AG10803 (cell line): ENCODE data around the gene ULK2.

Experiments used
- DNase-seq: peaks from one replicate; pipeline ENCODE4 v3.0.0; 2010; ENCODE audit warnings: low read depth
- H3K4me3 ChIP-seq: 2 replicates; pipeline ENCODE4 v1.5.1; 2011; ENCODE audit warnings: mild to moderate bottlenecking, low read length, control low read depth
- TF ChIP-seq, protein P1 (sequence below): conservative IDR thresholded peaks from 2 replicates; pipeline ENCODE4 v1.5.1; 2011; ENCODE audit warnings: mild to moderate bottlenecking, low read length, control low read depth, inconsistent platforms

Gene ULK2

DNA sequence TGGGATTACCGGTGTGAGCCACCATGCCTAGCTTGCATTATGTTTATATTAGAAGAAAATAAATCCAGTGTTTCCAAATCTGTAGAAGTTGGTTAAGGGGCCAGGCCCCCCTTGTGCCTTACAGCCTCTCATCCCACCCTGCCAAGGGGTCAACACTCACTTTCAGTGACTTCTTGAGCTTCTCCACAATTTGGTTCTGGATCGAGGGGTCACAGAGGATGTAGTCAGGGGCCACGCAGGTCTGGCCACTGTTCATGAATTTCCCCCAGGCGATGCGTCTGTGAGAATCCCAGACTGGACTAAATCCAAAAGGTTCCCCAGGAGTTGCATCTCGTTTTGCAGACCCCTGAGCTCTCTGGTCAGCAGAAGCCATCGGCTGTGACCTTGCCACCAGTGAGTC is 126.8 kb downstream of the ULK2 start:
- DNase-seq: no peak
- TF ChIP-seq, protein P1, sequence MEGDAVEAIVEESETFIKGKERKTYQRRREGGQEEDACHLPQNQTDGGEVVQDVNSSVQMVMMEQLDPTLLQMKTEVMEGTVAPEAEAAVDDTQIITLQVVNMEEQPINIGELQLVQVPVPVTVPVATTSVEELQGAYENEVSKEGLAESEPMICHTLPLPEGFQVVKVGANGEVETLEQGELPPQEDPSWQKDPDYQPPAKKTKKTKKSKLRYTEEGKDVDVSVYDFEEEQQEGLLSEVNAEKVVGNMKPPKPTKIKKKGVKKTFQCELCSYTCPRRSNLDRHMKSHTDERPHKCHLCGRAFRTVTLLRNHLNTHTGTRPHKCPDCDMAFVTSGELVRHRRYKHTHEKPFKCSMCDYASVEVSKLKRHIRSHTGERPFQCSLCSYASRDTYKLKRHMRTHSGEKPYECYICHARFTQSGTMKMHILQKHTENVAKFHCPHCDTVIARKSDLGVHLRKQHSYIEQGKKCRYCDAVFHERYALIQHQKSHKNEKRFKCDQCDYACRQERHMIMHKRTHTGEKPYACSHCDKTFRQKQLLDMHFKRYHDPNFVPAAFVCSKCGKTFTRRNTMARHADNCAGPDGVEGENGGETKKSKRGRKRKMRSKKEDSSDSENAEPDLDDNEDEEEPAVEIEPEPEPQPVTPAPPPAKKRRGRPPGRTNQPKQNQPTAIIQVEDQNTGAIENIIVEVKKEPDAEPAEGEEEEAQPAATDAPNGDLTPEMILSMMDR: no peak
- no peak overlapping the region for H3K4me3 ChIP-seq

DNA sequence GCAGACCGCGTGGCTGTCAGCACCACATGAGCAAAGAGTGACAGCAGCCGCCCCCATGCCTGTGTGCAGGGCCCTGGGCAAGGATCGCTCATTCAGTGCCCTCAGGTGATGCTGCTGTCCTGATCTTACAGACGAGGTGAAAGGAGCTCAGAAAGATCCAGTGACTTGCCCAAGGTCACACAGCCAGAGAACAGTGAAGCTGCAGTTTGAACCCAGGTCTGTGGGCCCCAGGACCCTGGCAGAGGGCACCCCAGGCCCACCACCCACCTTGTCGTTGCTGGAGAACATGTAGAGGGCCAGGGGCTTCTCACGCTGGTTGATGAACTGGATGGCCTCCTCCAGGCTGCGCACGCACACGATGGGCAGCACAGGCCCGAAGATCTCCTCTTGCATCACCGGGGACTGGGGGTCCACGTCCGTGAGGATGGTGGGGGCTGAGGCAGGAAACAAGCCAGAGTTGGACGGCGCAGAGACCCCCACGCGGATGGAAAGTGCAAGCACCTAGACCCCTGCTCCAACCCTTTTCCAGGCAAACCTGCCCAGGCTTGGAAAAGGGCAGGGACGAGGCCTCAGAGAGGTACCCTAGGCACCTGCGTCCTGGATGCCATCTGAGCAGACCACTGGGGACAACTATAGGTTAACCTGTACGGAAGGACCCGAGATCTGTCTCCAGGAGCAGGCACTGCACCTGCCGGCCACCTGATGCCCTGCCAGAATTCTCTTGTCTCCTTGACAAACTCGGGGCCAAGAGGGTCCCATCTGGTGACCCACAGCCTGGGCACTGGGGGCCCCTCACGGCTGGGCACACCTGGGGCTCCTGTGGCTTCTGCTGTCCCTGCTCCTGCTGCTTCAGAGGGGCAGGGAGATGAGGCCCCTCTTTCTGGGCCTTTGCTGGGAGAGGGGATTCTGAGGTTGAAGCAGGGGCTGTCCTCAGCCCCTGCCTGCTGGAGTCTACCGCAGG is 128.2 kb downstream of the ULK2 start:
- H3K4me3 ChIP-seq: no peak overlapping the region
- TF ChIP-seq, protein P1: no peak
- no peak for DNase-seq

DNA sequence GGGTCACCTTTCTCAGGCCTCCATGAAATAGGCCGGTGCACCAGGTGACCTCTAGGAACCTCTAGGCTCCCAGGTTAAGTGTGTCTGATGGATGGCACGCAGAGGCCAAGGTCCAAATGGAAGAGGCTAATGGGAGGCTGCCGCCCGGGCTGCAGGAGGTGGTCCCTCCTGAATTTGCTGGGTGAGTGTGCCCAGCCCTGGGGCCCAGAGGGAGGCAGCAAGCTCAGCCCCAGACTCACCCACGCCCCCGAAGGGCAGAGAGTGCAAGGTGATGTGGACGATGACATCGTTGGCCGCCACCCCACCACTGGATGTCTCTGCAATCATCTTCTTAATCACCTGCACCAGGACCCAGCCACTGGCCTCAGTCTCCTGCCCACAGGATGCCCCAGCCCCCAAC is 129.0 kb downstream of the ULK2 start:
- no peak overlapping the region for H3K4me3 ChIP-seq
- TF ChIP-seq, protein P1: no peak
- DNase-seq: no peak

DNA sequence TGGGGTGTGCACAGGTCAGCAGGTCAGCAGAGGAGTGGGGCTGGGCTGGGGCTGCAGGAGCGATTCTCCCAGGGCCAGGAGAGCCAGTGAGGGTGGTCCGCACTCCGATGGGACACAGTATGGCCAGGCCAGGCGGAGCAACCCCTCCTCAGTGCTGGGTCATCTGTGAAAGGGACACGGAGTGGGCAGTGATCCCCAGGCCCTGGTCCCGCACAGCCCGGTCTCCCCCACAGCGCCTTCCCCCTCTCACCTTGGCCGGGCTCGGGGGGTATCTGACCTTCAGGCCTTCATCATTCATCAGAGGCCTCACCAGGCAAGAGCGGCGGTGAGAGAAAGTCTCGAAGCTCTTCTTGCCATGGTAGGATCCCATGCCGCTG is 129.7 kb downstream of the ULK2 start:
- TF ChIP-seq, protein P1: no peak
- H3K4me3 ChIP-seq: no peak overlapping the region
- no peak for DNase-seq

DNA sequence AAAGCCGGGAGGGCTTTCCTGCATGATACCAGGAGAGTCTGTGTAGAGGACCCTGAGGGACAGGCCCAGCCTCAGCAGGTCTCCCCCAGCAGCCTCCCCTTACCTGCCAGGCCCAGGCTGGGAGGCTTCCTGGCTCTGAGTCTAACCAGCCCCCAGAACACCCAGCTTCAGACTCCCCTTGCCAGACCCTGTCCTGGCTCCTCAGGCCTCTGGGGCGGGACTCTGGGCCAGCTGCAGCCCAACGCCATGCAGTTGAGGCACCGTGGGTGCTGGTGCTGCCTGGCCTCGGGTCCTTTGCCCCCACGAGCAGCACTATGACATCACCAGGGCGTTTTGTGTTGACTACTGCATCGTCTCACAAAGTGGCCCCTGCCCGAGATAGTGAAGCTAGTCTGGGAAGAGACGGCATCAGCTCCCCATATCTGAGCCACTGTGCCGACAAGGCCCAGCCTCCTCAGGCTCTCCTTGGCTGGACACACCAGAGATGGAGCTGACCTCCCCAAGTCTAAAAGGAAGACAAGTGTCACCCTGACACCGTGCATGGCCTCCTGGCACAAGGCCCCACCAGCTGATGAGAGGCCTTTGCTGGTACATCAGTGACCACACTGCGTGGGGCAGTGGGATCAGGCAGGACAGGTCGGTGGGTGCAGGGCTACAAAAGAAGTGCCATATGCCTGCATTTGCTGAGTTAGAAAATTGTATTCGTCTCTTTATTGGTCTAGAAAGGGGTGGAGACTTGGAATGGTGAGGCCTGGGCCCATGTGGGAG is 130.2 kb downstream of the ULK2 start:
- no peak for DNase-seq
- TF ChIP-seq, protein P1: no peak
- no peak overlapping the region for H3K4me3 ChIP-seq

DNA sequence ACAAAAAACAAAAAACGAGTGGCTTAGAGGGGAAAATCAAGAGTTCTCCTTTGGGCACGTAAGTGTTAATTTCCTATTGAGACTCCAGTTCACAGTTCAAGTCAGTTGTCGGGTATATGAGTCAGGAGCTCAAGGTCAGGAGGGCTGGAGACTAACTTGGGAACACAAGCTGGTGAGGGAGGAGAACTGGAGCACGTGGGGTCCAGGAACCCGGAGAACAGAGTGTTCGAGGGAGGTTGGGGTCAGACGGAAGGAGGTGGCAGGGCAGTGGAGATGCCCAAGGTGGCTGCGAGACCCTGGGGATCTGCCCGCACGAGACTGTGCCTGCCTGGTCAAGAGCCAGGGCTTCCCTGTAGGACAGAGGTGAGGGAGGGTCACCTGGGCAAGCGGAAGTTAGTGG is 131.7 kb downstream of the ULK2 start:
- TF ChIP-seq, protein P1: no peak
- no peak overlapping the region for H3K4me3 ChIP-seq
- no peak for DNase-seq
